GM12891 (cell line): ENCODE results near the gene LYPD6B.

Experiments used
- POLR2A ChIP-seq: IDR thresholded peaks from 2 replicates; pipeline ENCODE4 v1.6.1; 2011; ENCODE audit warnings: low read depth, low read length, control low read depth
- POLR2AphosphoS5 ChIP-seq: IDR thresholded peaks from 2 replicates; pipeline ENCODE4 v1.6.1; 2011; ENCODE audit warnings: low read depth, low read length, control low read depth

- TF ChIP-seq POLR2AphosphoS5 (no peak), POLR2A (no peak)
These were observed 141.9 kb downstream of the LYPD6B start for GRCh38 chr2:149180226-149180875.
